K562 (cell line): Measurements from ENCODE around the gene COX6B1. TPM values are rescaled to one million over a fixed set of nuclear protein-coding genes. Genes with fewer than 3 reads are reported as not detected.
A peak's percentile ranks its signal among the peaks of the same experiment; 100 is the strongest.

Experiments
- ARHGAP35 ChIP-seq: fragments of 450-650 bp; IDR thresholded peaks from 2 replicates; pipeline ENCODE4 v1.6.1; 2018; ENCODE audit not compliant: partially characterized antibody
- ARNT ChIP-seq, 2 experiments: fragments of 450-650 bp; IDR thresholded peaks; 2 replicates each; pipeline ENCODE4 v1.6.1; 2016; ENCODE audit warnings: mild to moderate bottlenecking in 1 of 2
- BDP1 ChIP-seq: IDR thresholded peaks from 3 replicates; pipeline ENCODE4 v1.6.1; 2011; ENCODE audit not compliant: insufficient read length, insufficient read depth
- BHLHE40 ChIP-seq: IDR thresholded peaks from 2 replicates; pipeline ENCODE4 v1.6.1; 2011; ENCODE audit warnings: low read length, improper control_type of control experiment
- ETV5 ChIP-seq: sonication (generic); formaldehyde crosslinking; IDR thresholded peaks from 2 replicates; pipeline ENCODE4 v1.4.0; 2020; ENCODE audit warnings: low read depth, mild to moderate bottlenecking, missing genetic modification reagents
- HCFC1 ChIP-seq: IDR thresholded peaks from 2 replicates; pipeline ENCODE4 v1.6.1; 2012; ENCODE audit warnings: low read depth, low read length, improper control_type of control experiment
- HOXB6 ChIP-seq: fragments of 250-450 bp; sonication (Bioruptor Pico); IDR thresholded peaks from 2 replicates; pipeline ENCODE4 v1.5.1; 2022; ENCODE audit warnings: mild to moderate bottlenecking, borderline replicate concordance
- JUNB ChIP-seq: fragments of 450-650 bp; formaldehyde crosslinking; conservative IDR thresholded peaks from 2 replicates; pipeline ENCODE4 v1.4.0; 2020; ENCODE audit warnings: mild to moderate bottlenecking
- MED1 ChIP-seq: sonication (generic); formaldehyde crosslinking; IDR thresholded peaks from 2 replicates; pipeline ENCODE4 v1.8.1; 2023; ENCODE audit warnings: missing genetic modification reagents, borderline replicate concordance
- MEF2A ChIP-seq: IDR thresholded peaks from 2 replicates; pipeline ENCODE4 v1.6.1; 2011; ENCODE audit warnings: low read depth, mild to moderate bottlenecking, low read length, moderate library complexity; ENCODE audit not compliant: control insufficient read depth
- NFYB ChIP-seq: IDR thresholded peaks from 2 replicates; pipeline ENCODE4 v1.6.1; 2011; ENCODE audit warnings: mild to moderate bottlenecking, moderate library complexity; ENCODE audit not compliant: insufficient read length; ENCODE audit errors: extremely low read depth
- NR1H2 ChIP-seq: sonication (generic); formaldehyde crosslinking; IDR thresholded peaks from 2 replicates; pipeline ENCODE4 v1.4.0; 2020; ENCODE audit warnings: mild to moderate bottlenecking, missing genetic modification reagents
- NR2C1 ChIP-seq, 2 experiments: fragments of 450-650 bp; IDR thresholded peaks; 2 replicates each; pipeline ENCODE4 v1.6.1; 2017; ENCODE audit warnings: mild to moderate bottlenecking in 2 of 2, antibody characterized with exemption in 1 of 2, inconsistent platforms in 1 of 2, missing compliant biosample characterization in 1 of 2, missing genetic modification characterization in 1 of 2
- SRSF3 ChIP-seq: fragments of 200-400 bp; formaldehyde crosslinking; IDR thresholded peaks from 2 replicates; pipeline ENCODE4 v1.6.1; 2016; ENCODE audit warnings: mild to moderate bottlenecking, low read length, moderate library complexity; ENCODE audit not compliant: insufficient read depth
- YBX1 ChIP-seq: fragments of 450-650 bp; IDR thresholded peaks from 2 replicates; pipeline ENCODE4 v1.7.1; 2016; ENCODE audit warnings: mild to moderate bottlenecking
- ZBTB1 ChIP-seq: sonication (generic); formaldehyde crosslinking; IDR thresholded peaks from 2 replicates; pipeline ENCODE4 v1.8.1; 2023; ENCODE audit warnings: missing genetic modification reagents, low read depth, mild to moderate bottlenecking, borderline replicate concordance
- ZFPM2 ChIP-seq: fragments of 250-450 bp; sonication (Bioruptor Pico); IDR thresholded peaks from 2 replicates; pipeline ENCODE4 v1.5.1; 2022; ENCODE audit warnings: mild to moderate bottlenecking
- ZNF124 ChIP-seq: sonication (generic); formaldehyde crosslinking; IDR thresholded peaks from 2 replicates; pipeline ENCODE4 v1.8.1; 2022; ENCODE audit warnings: missing genetic modification reagents
- ZNF140 ChIP-seq: fragments of 250-450 bp; sonication (Bioruptor Pico); IDR thresholded peaks from 2 replicates; pipeline ENCODE4 v1.8.0; 2021; ENCODE audit warnings: moderate library complexity, mild to moderate bottlenecking, inconsistent platforms
- ZNF592 ChIP-seq: fragments of 450-650 bp; IDR thresholded peaks from 2 replicates; pipeline ENCODE4 v1.6.1; 2017; ENCODE audit warnings: antibody characterized with exemption, mild to moderate bottlenecking
- polyA plus RNA-seq, 8 experiments: library from polyadenylated mRNA; depleted of rRNA in 4 of 8; stranded (reverse) in 5 of 8; unstranded in 3 of 8; fragments of >200 nt; fragmentation: Nextera tagmentation in 2 of 8; fragmentation: Illumina TruSeq in 1 of 8; extraction: Ambion mirVana in 2 of 8; extraction: Trizol in 1 of 8; gene quantifications; 2 replicates each; pipeline versions ENCODE4 v1.2.1 to v1.2.3, GENCODE V29; 2011 to 2014; ENCODE audit warnings: inconsistent platforms in 1 of 8, missing spikeins in 1 of 8
- total RNA-seq, 7 experiments: library from RNA; depleted of rRNA in 6 of 7; stranded (reverse); fragments of >200 nt in 6 of 7; fragmentation: Illumina TruSeq in 2 of 7; extraction: Trizol in 2 of 7; gene quantifications; 2 replicates each; pipeline versions ENCODE4 v1.2.1 to v1.2.3, GENCODE V29; 2011 to 2021; ENCODE audit warnings: low replicate concordance in 1 of 7
- TF ChIP-seq, protein P1 (sequence below): fragments of 150-350 bp; conservative IDR thresholded peaks from 2 replicates; pipeline ENCODE4 v1.6.1; 2014; ENCODE audit warnings: low read length
- TF ChIP-seq, protein P2 (sequence below): fragments of 250-450 bp; sonication (Bioruptor Pico); IDR thresholded peaks from 2 replicates; pipeline ENCODE4 v1.5.0; 2021

The COX6B1 gene
- total and polyA plus RNA-seq, 9 of the 15 experiments (the other 6 are each of a cell fraction or from before 2014, with no cell fraction given): 777 to 2,393 (median 1,219) TPM

GRCh38 chr19:35612559-35613321, 35.4 kb upstream of the COX6B1 start, which contains the start of gene HAUS5 (continued):
- TF ChIP-seq ZNF592 (no peak), ZNF124 (CRISPR knock-in tag) (no peak), NR2C1 (IDR thresholded peaks at IDR 0.05) (no peak), NR2C1 (tag; IDR thresholded peaks at IDR 0.05) (no peak), NR1H2 (CRISPR knock-in tag) (no peak), MEF2A (no peak), YBX1 (no peak), HOXB6 (CRISPR knock-in tag) (no peak), JUNB (CRISPR knock-in tag) (peak; percentile 100), ZBTB1 (CRISPR knock-in tag) (no peak), HCFC1 (peak; percentile 83), SRSF3 (no peak), ETV5 (0 out of 2 replicates have a peak, but pooled peaks have one; percentile 28), ZNF140 (CRISPR knock-in tag) (no peak), NFYB (no peak), MED1 (CRISPR knock-in tag) (no peak), BHLHE40 (peak; percentile 79), ARHGAP35 (no peak), ARNT (IDR thresholded peaks at IDR 0.05) (no peak), ZFPM2 (CRISPR knock-in tag) (no peak), BDP1 (no peak)
- TF ChIP-seq, protein P1, sequence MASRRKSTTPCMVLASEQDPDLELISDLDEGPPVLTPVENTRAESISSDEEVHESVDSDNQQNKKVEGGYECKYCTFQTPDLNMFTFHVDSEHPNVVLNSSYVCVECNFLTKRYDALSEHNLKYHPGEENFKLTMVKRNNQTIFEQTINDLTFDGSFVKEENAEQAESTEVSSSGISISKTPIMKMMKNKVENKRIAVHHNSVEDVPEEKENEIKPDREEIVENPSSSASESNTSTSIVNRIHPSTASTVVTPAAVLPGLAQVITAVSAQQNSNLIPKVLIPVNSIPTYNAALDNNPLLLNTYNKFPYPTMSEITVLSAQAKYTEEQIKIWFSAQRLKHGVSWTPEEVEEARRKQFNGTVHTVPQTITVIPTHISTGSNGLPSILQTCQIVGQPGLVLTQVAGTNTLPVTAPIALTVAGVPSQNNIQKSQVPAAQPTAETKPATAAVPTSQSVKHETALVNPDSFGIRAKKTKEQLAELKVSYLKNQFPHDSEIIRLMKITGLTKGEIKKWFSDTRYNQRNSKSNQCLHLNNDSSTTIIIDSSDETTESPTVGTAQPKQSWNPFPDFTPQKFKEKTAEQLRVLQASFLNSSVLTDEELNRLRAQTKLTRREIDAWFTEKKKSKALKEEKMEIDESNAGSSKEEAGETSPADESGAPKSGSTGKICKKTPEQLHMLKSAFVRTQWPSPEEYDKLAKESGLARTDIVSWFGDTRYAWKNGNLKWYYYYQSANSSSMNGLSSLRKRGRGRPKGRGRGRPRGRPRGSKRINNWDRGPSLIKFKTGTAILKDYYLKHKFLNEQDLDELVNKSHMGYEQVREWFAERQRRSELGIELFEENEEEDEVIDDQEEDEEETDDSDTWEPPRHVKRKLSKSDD: 0 out of 2 replicates have a peak, but pooled peaks have one; percentile 32
- TF ChIP-seq, protein P2, sequence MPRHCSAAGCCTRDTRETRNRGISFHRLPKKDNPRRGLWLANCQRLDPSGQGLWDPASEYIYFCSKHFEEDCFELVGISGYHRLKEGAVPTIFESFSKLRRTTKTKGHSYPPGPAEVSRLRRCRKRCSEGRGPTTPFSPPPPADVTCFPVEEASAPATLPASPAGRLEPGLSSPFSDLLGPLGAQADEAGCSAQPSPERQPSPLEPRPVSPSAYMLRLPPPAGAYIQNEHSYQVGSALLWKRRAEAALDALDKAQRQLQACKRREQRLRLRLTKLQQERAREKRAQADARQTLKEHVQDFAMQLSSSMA: no peak
